Measurements from ENCODE around the gene MACF1. TPM values are rescaled to one million over a fixed set of nuclear protein-coding genes. Genes with fewer than 3 reads are reported as not detected.

Gene MACF1
- total RNA-seq, 2 donors from 2014 or later = 107 to 148 TPM

Other genes starting within 250 kb of the MACF1 start
- gene AKIRIN1, start 213.4 kb upstream of the MACF1 start, total RNA-seq = 10 to 100 TPM; 48.0 to 70.2 TPM
- gene NDUFS5, start 178.3 kb upstream of the MACF1 start, total RNA-seq = 100 to 1,000 TPM; 229 to 270 TPM

All from colonic mucosa (tissue), 2 donors.